Measurements from ENCODE around the gene NPTX1.

DNA sequence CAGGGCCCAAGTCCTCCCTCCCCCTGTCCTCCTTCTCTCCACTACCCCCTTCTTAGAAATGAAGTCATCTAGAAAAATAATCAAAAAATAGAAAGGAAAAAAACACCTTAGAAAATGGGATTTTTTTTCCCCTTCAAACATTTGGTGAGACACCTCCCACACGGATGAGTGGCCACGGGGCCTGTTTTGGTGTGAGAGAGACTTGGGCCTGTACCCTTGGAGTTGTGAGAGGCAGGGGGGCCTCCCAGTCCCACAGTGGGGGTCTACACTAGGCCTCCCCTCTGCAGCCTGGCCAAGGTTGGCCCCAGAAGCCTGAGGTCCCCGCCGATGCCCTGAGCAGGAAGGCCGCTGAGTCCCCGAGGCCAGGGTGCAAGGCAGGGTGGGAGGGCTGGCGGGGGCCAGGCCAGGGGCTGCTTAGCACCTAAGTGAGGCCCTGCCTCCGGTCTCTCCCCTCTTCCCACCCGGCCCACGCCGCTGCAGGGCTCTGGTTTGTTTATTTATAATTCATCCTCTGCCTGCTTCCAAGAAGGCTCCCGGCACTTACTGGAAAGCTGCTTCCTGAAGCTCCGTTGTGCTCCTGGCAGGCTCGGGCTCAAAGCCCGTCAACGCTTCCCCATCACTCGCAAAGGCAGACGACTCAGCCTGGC, 26.4 kb downstream of the NPTX1 start:
- no peak for TF ChIP-seq YY1 (IDR thresholded peaks at IDR 0.05; ENCODE audit: insufficient read depth, insufficient read length)
- TF ChIP-seq ZNF274 (IDR thresholded peaks at IDR 0.05; ENCODE audit: low read depth, low read length) = no peak
- no peak for TF ChIP-seq SUZ12 (IDR thresholded peaks at IDR 0.05; ENCODE audit: extremely low read depth, insufficient read depth, insufficient read length)

Data from NT2/D1 (cell line).